Measurements from ENCODE around the gene BIK.
"Not testable (repeated sequence)": the region's sequence is repeated elsewhere in the genome, so short reads cannot be mapped to it uniquely, and the experiment has no call there.

BIK gene

DNA sequence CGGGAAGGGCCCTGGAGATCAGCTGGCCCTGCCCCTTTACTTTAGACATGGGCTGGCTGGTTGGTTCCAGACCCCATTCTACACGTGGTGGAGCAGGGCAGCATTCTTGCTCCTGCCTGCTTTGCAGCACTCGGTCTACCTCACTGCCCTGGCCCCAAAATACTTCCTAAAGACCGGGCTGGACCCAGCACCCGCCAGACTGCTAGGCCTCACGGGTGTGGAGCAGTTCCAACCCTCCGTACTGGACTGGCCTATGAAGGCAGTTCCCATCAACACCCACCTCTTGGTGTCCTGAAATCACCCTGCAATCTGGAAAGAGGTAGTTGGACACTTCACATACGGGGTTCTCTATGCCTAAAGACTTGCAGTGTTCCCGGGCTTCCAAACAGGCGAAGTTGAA is 26.3 kb downstream of the BIK start:
- DNase-seq: no peak

DNA sequence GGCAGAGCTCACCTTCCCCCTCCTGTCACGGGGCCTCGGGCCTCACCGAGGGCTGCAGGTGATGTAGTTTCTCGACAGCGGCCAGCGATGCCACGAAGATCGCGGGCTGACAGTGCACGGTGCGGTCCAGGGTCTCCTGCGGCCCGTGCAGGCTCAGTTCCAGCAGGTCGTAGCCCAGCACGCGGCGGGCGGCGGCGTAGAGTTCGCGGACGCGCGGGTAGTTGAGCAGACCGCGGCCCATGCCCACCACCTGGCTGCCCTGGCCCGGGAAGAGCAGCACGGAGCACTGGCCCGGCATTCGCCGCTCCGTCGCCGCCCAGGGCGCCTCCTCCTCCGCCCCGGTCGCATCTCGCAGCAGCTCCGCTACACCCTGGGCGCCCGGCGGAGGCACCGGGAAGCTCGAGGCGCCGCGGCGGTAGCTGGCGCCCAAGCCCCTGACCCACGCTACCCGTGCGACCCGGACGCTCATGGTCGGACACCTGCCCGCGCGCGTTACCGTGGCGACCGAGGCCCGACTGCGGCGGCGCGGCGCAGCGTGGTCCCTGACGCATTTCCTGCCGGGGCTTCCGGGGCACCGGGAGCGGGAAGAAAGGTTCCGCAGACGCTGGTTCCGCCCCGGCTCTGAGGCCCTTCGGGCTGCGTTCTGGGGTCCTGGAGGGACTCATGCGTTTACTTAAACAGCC is 32.5 kb downstream of the BIK start, which contains the start of gene MCAT:
MCAT (minus strand) TSS at position 519 of the 683 bp plus-strand sequence; CDS start at position 469, 50 bp downstream.
- DNase-seq: peak; percentile 82 to 87

DNA sequence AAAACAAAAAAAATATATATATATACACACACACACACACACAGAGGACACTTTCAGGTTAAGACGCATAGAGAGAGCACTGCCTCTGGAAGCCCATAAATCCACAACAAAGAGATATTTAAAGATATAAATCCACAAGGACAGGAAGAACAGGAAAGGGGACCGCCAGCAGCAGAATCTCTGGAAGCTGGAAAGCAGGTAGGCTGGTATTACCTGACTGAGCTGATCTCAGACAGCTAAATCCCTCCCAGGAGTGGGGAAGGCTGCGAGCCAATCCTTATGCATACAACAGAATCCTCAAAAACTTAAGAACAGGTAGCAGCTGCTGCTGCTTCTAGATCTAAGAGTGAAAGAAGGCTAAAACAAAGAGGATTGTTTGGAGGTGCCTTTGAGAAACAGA is 34.4 kb downstream of the BIK start:
- DNase-seq: no peak

GRCh38 chr22:43145371-43145770 is 34.8 kb downstream of the BIK start:
- DNase-seq: not testable (repeated sequence)

DNA sequence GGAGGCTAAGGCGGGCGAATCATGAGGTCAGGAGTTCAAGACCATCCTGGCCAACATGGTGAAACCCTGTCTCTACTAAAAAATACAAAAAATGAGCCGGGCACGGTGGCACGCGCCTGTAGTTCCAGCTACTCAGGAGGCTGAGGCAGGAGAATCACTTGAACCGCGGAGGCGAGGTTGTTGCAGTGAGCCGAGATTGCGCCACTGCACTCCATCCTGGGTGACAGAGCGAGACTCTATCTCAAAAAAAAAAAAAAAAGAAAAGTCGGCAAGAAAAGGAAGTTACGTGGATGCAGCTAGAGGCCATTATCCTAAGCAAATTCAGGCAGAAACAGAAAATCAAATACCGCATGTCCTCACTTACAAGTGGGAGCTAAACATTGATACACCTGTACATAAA is 35.8 kb downstream of the BIK start:
- DNase-seq: not testable (repeated sequence)

DNA sequence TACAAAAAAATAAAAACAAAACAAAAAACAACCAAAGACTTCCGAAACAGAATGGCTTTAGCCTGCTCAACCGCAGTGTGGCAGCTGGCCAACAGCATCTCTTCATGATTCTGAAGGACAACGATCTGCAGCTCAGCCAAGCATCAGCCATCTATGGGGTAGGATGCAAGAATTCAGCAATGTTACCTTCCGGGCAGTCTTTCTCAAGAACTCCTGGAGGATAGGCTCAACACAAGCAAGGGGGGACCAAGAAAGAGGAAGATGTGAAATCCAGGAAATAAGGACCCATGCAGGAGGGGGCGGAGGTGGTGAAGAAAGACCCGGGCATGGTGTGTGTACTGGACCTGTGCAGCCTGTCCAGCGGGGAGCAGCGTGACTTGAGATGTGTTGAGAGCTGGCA is 37.3 kb downstream of the BIK start:
- no peak for DNase-seq

DNA sequence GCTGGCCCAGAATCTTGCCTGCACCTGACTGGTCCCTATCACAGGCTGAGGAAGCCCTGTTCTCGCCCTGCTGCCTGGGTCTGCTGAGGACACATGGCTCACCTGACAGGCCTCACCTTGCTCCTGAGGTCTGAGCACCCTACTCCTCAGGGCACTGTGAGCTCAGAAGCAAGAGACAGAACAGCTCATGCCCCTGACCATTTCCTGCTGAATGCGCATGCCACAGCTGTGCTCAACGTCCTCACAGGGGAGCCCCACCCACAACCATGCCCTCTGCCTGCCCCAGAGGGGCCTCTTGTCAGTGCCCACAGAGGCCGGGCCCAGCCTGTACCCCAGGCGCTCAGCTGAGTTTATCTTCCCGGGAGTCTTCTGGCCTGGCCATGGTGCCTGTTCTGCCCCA is 38.0 kb downstream of the BIK start:
- no peak for DNase-seq

- DNase-seq: no peak
These were observed 40.2 kb downstream of the BIK start for GRCh38 chr22:43150731-43151206.

DNA sequence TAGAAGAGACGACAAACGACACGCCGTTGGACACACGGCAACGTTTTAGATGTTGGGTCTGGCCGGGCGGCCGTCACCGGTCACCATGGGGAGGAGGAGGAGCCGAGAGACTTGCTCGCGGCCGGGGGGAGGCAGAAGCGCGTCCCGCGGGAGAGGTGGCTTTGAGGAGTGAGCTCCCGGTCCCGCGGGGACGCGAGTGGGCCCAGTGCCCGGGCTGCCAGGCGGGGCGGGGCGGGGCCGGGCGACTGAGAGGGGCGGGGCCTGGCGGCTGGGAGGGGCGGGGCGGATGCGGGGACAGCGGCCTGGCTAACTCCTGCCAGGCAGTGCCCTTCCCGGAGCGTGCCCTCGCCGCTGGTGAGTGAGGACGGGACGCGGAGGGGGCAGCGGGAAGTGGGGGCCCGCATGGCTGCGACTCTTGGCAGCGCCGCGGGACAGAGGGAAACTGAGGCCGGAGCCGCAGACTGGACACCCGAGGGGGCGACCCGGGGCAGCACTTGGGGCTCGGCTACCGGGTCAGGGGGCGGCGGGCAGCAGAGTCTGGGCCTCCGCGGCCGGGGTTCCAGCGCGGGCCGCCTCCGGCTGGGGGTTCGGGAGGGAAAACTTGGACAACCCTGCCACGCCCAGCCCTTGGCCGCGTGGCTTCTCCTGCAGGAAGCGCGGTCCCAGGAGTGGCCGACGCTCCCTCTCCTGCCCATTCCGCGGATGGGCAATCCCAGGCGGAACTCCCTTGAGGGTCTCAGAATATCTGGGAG is 40.9 kb downstream of the BIK start, which contains the start of gene TSPO:
TSPO (plus strand) TSS at position 309 of the 752 bp plus-strand sequence. CDS start 7,680 bp downstream, outside the sequence.
- DNase-seq: peak; percentile 66 to 69

- DNase-seq: peak; percentile 21 to 24
These were observed 41.4 kb downstream of the BIK start for GRCh38 chr22:43152003-43152356.

- DNase-seq: peak; percentile 67 to 73
These were observed 42.0 kb downstream of the BIK start for GRCh38 chr22:43152357-43153071.

- DNase-seq: no peak
These were observed 43.3 kb downstream of the BIK start for GRCh38 chr22:43153899-43154298.

- no peak for DNase-seq
These were observed 44.5 kb downstream of the BIK start for GRCh38 chr22:43154887-43155536.

GRCh38 chr22:43155789-43156188 is 45.2 kb downstream of the BIK start:
- no peak for DNase-seq

- no peak for DNase-seq
These were observed 45.9 kb downstream of the BIK start for GRCh38 chr22:43156413-43156812.

DNA sequence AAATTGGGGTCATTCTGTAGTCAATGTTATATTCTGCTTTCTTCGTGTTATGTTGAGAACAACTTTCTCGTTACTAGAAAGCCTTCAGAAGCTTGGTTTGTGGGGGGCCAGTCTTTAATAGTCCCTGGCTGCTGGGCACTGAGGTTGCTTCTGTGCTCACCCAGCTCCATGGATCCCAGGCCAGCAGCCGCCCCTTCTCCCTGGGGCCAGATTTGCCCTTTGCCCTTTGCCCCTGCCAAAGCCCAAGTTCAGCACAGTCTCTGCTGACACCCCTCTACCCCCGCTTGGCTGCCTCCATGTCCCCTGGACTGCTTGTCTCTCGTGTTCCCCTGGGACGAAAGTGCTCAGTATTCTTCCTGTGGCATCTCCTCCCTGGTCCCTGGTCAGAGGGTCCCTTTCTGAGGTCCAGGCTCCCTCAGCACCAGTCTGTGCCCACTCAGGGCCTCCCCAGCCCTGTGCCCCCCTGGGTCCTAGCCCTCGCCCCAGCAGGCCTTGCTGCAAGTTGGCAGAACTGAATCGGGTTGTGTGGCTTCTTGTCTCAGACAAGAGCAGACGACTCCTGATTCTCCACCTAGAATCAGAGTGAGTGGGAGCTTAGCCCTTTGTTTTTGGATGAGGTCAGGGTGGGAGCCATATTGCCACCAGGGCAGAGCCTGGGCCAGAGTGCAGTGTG is 47.5 kb downstream of the BIK start:
- DNase-seq: no peak

DNA sequence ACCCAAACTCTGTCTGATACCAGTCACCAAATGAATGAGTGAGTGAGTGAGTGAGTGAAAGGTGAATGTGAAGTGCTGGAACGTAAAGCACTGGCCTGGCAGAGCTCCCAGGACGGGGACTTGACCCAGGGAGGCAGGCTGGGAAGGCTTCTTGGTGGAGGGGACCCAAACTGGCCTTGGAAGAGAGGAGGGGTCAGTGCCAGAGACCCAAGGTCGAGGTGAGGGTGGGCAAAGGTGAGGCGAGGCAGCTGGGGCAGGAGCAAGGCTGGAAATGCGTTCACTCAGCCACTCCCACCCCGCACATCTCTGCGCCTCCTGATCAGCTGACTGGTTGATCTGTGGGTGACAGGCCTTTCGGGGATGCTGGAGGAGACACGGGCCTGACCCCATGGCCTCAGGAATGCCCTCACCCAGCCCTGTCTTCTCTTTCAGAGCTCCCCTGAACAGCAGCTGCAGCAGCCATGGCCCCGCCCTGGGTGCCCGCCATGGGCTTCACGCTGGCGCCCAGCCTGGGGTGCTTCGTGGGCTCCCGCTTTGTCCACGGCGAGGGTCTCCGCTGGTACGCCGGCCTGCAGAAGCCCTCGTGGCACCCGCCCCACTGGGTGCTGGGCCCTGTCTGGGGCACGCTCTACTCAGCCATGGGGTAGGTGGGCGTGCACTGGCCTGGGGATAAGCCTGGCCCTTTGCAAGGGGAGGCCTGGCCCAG is 48.4 kb downstream of the BIK start:
- DNase-seq: no peak

DNA sequence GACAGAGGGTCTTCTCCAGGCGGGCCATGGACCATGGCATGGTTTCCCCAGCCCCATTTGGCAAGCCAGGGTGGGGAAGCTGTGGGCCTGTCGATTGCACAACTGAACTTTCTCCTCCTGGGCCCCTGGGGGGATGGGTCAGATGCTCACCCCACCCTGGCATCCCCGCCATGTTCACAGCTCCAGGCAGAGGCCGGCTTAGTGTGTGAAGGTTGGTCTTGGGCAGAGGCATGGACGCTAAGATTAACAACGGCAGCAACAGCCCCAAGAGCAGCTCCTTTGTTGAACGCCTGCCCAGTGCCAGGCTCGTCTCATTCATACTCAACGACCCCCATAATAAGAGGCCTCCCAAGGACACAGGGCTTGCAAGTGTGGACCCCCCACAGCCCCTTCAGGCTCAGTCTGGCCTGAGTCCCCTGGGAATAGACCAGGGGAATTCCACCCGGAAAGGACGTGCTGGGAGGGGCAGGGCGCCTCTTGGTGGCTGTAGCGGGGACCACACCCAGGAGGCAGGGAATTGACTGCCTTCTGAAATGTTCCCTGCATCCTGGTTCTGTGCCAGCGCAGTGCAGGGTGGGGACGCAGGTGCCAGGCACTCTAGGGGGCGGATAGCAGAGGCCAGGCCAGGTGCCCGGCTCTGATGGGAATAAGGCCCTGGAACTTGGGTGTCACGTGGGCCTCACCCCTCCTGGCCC is 49.1 kb downstream of the BIK start:
- no peak for DNase-seq

GRCh38 chr22:43160497-43161126 is 50.1 kb downstream of the BIK start:
- DNase-seq: no peak

GRCh38 chr22:43162412-43163150 is 52.0 kb downstream of the BIK start:
- no peak for DNase-seq
